Astrocyte of the spinal cord (primary cell): ENCODE results near the gene TGM2.

Experiments
- DNase-seq: peaks from one replicate; pipeline ENCODE4 v3.0.0; 2011; ENCODE audit warnings: low read depth, low spot score
- H3K4me3 ChIP-seq: 2 replicates; pipeline ENCODE4 v1.5.1; 2011; ENCODE audit warnings: low read depth, mild to moderate bottlenecking, low read length, moderate library complexity
- in situ Hi-C: cut with HindIII; loops from 2 replicates; pipeline ENCODE4 v1.10.0; 2017; ENCODE audit warnings: low sequenced_read_pairs
- TF ChIP-seq, protein P1 (sequence below): IDR thresholded peaks from 2 replicates; pipeline ENCODE4 v1.5.1; 2012; ENCODE audit warnings: low read depth, mild to moderate bottlenecking, low read length, inconsistent platforms

TGM2 gene

DNA sequence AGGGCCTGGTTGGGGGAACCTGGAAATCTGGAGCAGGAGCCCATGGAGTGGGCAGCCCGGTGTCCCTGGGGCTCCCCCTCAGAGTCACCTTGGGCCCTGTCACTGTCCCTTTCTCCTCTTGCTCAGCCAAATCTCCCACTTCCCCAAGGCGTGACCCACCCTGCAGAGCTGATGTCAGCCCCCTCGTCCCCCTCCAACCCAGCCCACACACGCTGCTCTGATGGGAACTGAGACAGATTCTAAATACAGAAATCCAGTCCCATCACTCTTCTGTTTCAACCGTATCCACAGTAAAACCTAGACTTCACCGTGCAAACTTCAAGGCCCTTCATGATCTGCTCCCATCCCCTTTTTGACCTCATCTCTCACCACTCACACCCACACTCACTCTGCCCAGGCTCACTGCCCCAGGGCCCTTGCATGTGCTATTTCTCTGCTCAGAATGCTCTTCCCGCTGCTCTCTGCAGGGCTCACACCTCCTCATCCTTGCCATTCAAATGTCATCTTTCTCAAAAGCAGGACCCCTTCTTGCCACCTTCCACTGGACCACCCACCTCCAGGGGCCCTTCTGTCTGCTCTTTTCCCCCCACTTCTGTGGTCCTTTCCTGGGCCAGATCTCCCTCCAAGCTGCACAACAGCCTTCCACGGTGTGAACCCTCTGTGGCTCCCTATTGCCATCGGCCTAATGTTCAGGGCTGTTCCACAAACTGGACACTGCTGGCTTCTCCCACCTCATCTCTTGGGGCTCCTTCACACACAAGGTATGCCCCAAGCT lies 16.6 kb downstream of the TGM2 start:
- TF ChIP-seq, protein P1, sequence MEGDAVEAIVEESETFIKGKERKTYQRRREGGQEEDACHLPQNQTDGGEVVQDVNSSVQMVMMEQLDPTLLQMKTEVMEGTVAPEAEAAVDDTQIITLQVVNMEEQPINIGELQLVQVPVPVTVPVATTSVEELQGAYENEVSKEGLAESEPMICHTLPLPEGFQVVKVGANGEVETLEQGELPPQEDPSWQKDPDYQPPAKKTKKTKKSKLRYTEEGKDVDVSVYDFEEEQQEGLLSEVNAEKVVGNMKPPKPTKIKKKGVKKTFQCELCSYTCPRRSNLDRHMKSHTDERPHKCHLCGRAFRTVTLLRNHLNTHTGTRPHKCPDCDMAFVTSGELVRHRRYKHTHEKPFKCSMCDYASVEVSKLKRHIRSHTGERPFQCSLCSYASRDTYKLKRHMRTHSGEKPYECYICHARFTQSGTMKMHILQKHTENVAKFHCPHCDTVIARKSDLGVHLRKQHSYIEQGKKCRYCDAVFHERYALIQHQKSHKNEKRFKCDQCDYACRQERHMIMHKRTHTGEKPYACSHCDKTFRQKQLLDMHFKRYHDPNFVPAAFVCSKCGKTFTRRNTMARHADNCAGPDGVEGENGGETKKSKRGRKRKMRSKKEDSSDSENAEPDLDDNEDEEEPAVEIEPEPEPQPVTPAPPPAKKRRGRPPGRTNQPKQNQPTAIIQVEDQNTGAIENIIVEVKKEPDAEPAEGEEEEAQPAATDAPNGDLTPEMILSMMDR, result no peak
- in situ Hi-C loops, result no loop called here
- no peak overlapping the region for H3K4me3 ChIP-seq
- no peak for DNase-seq

DNA sequence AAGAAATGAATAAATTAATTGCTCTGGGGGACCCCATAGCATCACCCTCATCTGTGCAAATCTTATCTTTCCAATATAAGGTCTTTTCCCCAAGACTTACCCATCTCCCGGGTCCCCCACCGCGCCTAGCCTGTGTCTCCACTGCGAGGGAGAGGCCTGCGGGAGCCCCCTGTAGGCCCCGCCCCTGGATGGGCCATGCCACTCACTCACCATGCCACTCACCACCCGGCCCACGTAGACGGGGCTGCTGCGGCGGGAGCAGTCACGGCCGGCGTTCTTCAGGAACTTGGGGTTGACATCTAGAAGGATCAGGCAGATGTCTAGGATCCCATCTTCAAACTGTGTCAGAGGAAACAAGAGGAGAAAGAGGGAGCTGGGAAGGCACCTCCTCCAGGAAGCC lies 17.3 kb downstream of the TGM2 start:
- no peak for DNase-seq
- TF ChIP-seq, protein P1, result no peak
- in situ Hi-C loops, result no loop called here

DNA sequence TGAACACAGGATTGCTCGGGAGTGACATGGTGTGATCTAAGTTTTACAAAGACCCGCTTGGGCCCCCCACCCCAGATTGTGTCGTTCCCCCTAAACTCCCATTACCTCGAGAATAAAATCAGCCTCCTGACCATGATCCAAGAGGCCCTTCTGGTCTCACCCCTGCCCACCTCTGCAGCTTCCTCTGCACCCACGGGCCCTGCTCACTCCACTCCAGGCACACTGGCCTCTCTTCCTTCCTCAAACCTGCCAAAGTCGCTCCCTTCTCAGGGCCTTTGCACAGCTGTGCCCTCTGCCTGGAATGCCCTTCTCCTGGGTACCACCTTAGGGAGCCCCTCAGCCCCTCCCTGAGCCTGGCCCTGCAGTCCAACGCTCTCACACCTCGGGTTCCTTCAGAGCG lies 17.9 kb downstream of the TGM2 start:
- no peak overlapping the region for H3K4me3 ChIP-seq
- DNase-seq, result no peak
- in situ Hi-C loops, result no loop called here
- TF ChIP-seq, protein P1, result no peak

More for the DNA sequence above, 17.3 kb downstream of the TGM2 start:
- H3K4me3 ChIP-seq, result no peak overlapping the region

GRCh38 chr20:38146628-38147027 lies 18.4 kb downstream of the TGM2 start:
- in situ Hi-C loops, result no loop called here
- H3K4me3 ChIP-seq, result no peak overlapping the region
- no peak for DNase-seq
- TF ChIP-seq, protein P1, result no peak

- TF ChIP-seq, protein P1, result no peak
- no peak overlapping the region for H3K4me3 ChIP-seq
- in situ Hi-C loops, result no loop called here
- DNase-seq, result no peak
Measured at GRCh38 chr20:38146156-38146555, 18.9 kb downstream of the TGM2 start.

DNA sequence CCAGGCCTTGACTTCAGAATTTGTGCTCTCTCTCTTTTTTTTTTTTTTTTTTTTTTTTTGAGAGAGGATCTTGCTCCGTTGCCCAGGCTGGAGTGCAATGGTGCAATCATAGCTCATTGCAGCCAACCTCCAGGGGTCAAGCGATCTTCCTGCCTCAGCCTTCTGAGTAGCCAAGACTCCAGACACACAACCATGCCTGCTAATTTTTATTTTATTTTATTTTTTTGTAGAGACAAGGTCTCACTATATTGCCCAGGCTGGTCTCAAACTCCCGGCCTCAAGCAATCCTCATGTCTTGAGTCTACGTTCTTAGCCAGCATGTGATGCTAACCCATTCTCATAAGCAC lies 19.4 kb downstream of the TGM2 start:
- in situ Hi-C loops, result no loop called here
- DNase-seq, result no peak
- no peak overlapping the region for H3K4me3 ChIP-seq
- TF ChIP-seq, protein P1, result no peak
